HG03175 (cell line): ENCODE results near the gene RDH8.
"Not testable (repeated sequence)": the region's sequence is repeated elsewhere in the genome, so short reads cannot be mapped to it uniquely, and the experiment has no call there.

Source experiments
- ATAC-seq: cut with Tn5 transposase; IDR thresholded peaks from one replicate; pipeline ENCODE4 v1.9.1; 2021; ENCODE audit warnings: mild to moderate bottlenecking, moderate library complexity; ENCODE audit not compliant: unreplicated experiment

Gene RDH8

GRCh38 chr19:10005632-10006334 is 7.5 kb upstream of the RDH8 start:
- no peak for ATAC-seq

GRCh38 chr19:10006335-10006708 is 7.0 kb upstream of the RDH8 start:
- no peak for ATAC-seq

- ATAC-seq = no peak
These were observed 6.4 kb upstream of the RDH8 start for GRCh38 chr19:10006752-10007323.

- ATAC-seq = no peak
These were observed 5.7 kb upstream of the RDH8 start for GRCh38 chr19:10007371-10008183.

- ATAC-seq = no peak
These were observed 5.0 kb upstream of the RDH8 start for GRCh38 chr19:10008184-10008765.

- ATAC-seq = no peak
These were observed 3.5 kb upstream of the RDH8 start for GRCh38 chr19:10009714-10010224.

GRCh38 chr19:10010247-10010691 is 3.0 kb upstream of the RDH8 start, which contains the start of gene COL5A3:
Gene COL5A3, minus strand, starts transcription at chr19:10010504. Its CDS starts 119 bp downstream, at chr19:10010385.
- no peak for ATAC-seq

GRCh38 chr19:10010939-10011338 is 2.3 kb upstream of the RDH8 start:
- no peak for ATAC-seq

- no peak for ATAC-seq
These were observed 1.3 kb upstream of the RDH8 start for GRCh38 chr19:10011974-10012373.

GRCh38 chr19:10013834-10014618 is 743 bp downstream of the RDH8 start:
- no peak for ATAC-seq

GRCh38 chr19:10018263-10018662 is 5.0 kb downstream of the RDH8 start:
- no peak for ATAC-seq

- ATAC-seq = no peak
These were observed 5.5 kb downstream of the RDH8 start for GRCh38 chr19:10018786-10019185.

GRCh38 chr19:10019246-10019645 is 6.0 kb downstream of the RDH8 start:
- ATAC-seq = no peak

GRCh38 chr19:10020851-10021250 is 7.6 kb downstream of the RDH8 start:
- ATAC-seq = no peak

GRCh38 chr19:10021446-10021845 is 8.2 kb downstream of the RDH8 start:
- no peak for ATAC-seq

- no peak for ATAC-seq
These were observed 8.6 kb downstream of the RDH8 start for GRCh38 chr19:10021863-10022262.

GRCh38 chr19:10023096-10023495 is 9.8 kb downstream of the RDH8 start:
- ATAC-seq = not testable (repeated sequence)

GRCh38 chr19:10026744-10027143 is 13.5 kb downstream of the RDH8 start:
- ATAC-seq = no peak

- peak; percentile 52 for ATAC-seq
These were observed 14.1 kb downstream of the RDH8 start for GRCh38 chr19:10027158-10027997.

- no peak for ATAC-seq
These were observed 20.3 kb downstream of the RDH8 start for GRCh38 chr19:10033614-10034013.
